DND-41 (cell line): ENCODE results near the gene MUC2.

Experiments used
- CTCF ChIP-seq: IDR thresholded peaks from 2 replicates; pipeline ENCODE4 v1.5.1; 2012; ENCODE audit warnings: borderline replicate concordance, low read length, moderate library complexity, mild to moderate bottlenecking; ENCODE audit not compliant: poor library complexity, severe bottlenecking; ENCODE audit errors: extremely low read depth
- EZH2 ChIP-seq: IDR thresholded peaks from 3 replicates; pipeline ENCODE4 v1.6.1; 2012; ENCODE audit warnings: borderline replicate concordance, low read depth, mild to moderate bottlenecking, moderate library complexity, low read length, inconsistent platforms; ENCODE audit not compliant: severe bottlenecking

- TF ChIP-seq CTCF (no peak), EZH2 (no peak)
Measured at GRCh38 chr11:1076061-1076665, 1.5 kb downstream of the MUC2 start.
